OCI-LY1 (cell line): ENCODE data around the gene ZMIZ2.
"Not testable (repeated sequence)": the region's sequence is repeated elsewhere in the genome, so short reads cannot be mapped to it uniquely, and the experiment has no call there.

ENCODE experiments used
- EZH2 ChIP-seq: fragments of 200-600 bp; sonication (generic), shearing (Covaris generic); IDR thresholded peaks from 2 replicates; pipeline ENCODE4 v1.8.0; 2017; ENCODE audit warnings: borderline replicate concordance, mixed run types, mild to moderate bottlenecking, antibody characterized with exemption, low read length, moderate library complexity, mixed read lengths
- TF ChIP-seq, protein P1 (sequence below): fragments of 200-600 bp; sonication (generic), shearing (Covaris generic); IDR thresholded peaks from 2 replicates; pipeline ENCODE4 v1.5.1; 2017; ENCODE audit warnings: mild to moderate bottlenecking, antibody characterized with exemption, low read length, moderate library complexity, mixed read lengths

DNA sequence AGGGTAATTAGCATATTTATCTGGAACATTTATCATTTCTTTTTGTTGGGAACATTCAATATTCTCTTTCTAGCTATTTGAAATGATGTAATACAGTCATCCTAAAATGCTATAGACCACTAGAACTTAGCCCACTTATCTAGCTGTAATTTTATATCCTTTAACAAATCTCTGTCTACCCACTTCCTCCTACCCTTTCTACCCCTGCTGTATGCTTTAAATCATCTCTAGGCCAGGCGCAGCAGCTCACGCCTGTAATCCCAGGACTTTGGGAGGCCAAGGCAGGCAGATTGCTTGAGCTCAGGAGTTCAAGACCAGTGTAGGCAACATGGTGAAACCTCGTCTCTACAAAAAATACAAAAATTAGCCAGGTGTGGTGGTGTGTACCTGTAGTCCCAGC, 25.8 kb downstream of the ZMIZ2 start:
- TF ChIP-seq, protein P1, sequence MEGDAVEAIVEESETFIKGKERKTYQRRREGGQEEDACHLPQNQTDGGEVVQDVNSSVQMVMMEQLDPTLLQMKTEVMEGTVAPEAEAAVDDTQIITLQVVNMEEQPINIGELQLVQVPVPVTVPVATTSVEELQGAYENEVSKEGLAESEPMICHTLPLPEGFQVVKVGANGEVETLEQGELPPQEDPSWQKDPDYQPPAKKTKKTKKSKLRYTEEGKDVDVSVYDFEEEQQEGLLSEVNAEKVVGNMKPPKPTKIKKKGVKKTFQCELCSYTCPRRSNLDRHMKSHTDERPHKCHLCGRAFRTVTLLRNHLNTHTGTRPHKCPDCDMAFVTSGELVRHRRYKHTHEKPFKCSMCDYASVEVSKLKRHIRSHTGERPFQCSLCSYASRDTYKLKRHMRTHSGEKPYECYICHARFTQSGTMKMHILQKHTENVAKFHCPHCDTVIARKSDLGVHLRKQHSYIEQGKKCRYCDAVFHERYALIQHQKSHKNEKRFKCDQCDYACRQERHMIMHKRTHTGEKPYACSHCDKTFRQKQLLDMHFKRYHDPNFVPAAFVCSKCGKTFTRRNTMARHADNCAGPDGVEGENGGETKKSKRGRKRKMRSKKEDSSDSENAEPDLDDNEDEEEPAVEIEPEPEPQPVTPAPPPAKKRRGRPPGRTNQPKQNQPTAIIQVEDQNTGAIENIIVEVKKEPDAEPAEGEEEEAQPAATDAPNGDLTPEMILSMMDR = not testable (repeated sequence)
- TF ChIP-seq EZH2 = not testable (repeated sequence)
